ENCODE measurements around the gene FAM219A. TPM values are rescaled to one million over a fixed set of nuclear protein-coding genes. Genes with fewer than 3 reads are reported as not detected.
"Not testable (repeated sequence)": the region's sequence is repeated elsewhere in the genome, so short reads cannot be mapped to it uniquely, and the experiment has no call there.

Gene FAM219A
- total RNA-seq, 2 donors from 2014 or later, result 14.4 to 16.5 TPM

DNA sequence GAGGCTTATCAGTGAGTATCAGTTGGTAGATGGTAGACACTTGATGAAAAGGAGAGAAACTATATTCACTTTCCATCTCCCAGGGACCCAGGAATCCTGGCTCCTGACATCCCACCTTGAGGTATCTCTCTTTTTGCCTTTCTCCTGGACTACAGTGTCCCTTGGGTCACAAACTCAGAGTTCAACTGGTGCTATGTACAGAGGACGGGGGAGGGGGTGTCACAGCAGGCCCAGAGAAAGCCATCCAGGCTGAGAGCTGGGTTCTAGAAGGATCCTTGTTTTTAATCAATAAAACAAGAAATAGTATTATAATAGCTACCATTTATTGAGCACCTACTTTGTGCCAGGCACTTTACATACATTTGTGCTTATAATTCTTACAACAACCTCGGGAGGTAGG, 92.0 kb downstream of the FAM219A start:
- no peak overlapping the region for H3K27ac ChIP-seq
- no peaks in the 10 kb centered on the region for H3K9me3 ChIP-seq
- H3K4me1 ChIP-seq (replicated peaks), result no peaks in the 10 kb centered on the region
- TF ChIP-seq, protein P1, sequence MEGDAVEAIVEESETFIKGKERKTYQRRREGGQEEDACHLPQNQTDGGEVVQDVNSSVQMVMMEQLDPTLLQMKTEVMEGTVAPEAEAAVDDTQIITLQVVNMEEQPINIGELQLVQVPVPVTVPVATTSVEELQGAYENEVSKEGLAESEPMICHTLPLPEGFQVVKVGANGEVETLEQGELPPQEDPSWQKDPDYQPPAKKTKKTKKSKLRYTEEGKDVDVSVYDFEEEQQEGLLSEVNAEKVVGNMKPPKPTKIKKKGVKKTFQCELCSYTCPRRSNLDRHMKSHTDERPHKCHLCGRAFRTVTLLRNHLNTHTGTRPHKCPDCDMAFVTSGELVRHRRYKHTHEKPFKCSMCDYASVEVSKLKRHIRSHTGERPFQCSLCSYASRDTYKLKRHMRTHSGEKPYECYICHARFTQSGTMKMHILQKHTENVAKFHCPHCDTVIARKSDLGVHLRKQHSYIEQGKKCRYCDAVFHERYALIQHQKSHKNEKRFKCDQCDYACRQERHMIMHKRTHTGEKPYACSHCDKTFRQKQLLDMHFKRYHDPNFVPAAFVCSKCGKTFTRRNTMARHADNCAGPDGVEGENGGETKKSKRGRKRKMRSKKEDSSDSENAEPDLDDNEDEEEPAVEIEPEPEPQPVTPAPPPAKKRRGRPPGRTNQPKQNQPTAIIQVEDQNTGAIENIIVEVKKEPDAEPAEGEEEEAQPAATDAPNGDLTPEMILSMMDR (IDR thresholded peaks at IDR 0.05), result no peak
- TF ChIP-seq POLR2A (IDR thresholded peaks at IDR 0.05) (no peak), POLR2AphosphoS5 (IDR thresholded peaks at IDR 0.05) (no peak)
- 95% methylated on average over 2 of the region's 2 CpGs for WGBS
- DNase-seq (ENCODE audit: low spot score), result no peak
- intact Hi-C loops (cut with DNase I), result no loop called here
- H3K4me3 ChIP-seq, result no peak overlapping the region
- H3K27me3 ChIP-seq (replicated peaks; ENCODE audit: insufficient read depth), result no peaks in the 10 kb centered on the region
- H3K36me3 ChIP-seq, result no peaks in the 10 kb centered on the region

DNA sequence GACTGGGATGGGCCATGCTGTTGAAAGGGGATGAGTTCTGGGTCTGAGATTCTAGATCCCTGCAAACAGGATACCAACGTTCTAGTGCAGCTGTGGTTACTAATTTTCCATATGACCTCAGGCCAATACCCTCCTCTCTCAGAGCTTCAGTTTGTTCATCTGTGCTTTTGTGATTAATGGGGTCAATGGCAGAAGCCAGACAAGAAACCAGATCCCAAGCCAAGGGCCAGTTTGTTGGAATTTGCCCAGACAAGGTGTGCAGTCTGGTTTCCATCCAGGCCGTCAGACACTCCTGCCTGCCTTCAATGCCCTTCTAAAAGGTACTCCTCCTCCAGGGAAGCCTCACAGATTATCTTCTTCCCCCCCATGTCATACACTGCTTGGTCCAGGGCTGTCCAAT, 93.1 kb downstream of the FAM219A start:
- DNase-seq (ENCODE audit: low spot score), result no peak
- WGBS, result 65% methylated on average over 2 of the region's 2 CpGs
- TF ChIP-seq POLR2AphosphoS5 (IDR thresholded peaks at IDR 0.05) (no peak), POLR2A (IDR thresholded peaks at IDR 0.05) (no peak)
- TF ChIP-seq, protein P1 (IDR thresholded peaks at IDR 0.05), result no peak
- Histone ChIP-seq H3K9me3 (no peaks in the 10 kb centered on the region), H3K27ac (no peak overlapping the region), H3K4me1 (replicated peaks) (no peaks in the 10 kb centered on the region), H3K4me3 (no peak overlapping the region), H3K27me3 (replicated peaks; ENCODE audit: insufficient read depth) (no peaks in the 10 kb centered on the region), H3K36me3 (no peaks in the 10 kb centered on the region)
- intact Hi-C loops (cut with DNase I), result no loop called here

DNA sequence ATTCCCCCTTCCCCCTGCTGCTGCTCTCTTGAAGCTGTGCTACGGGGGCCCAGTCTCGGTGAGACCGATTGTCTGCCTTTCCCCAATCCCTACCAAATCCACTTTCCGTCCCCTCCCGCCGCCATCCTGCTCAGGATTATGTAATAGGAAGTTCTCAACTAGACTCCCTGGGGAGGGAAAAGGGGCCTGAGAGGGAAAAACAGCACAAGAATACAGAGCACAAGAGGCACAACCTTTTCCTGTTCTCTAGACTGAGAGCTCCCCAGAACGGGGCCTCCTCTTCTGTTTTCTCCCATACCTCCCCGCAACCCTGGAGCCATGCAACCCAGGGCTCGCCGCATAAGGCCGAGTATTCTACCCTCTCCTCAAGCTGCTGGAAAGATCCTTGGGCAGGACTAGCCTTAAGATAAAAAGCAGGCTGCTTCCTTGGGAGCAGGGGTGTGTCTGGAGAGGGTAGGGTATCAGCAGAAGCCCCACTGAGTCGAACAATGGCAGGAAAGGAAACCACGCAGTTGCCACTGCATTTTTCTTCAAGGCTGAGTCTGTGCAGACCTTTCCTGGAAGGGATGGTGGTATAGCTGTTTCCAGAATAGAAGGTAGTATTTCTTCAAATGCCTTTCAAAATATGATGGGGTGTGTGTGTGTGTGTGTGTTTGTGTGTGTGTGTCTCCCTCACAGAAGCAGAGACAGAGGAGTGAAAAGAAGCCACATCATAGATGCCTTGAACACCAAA, 94.6 kb downstream of the FAM219A start:
- TF ChIP-seq, protein P1 (IDR thresholded peaks at IDR 0.05), result no peak
- TF ChIP-seq POLR2AphosphoS5 (IDR thresholded peaks at IDR 0.05), result no peak
- no peak for TF ChIP-seq POLR2A (IDR thresholded peaks at IDR 0.05)
- H3K4me1 ChIP-seq (replicated peaks), result no peaks in the 10 kb centered on the region
- intact Hi-C loops (cut with DNase I), result no loop called here
- H3K4me3 ChIP-seq, result no peak overlapping the region
- H3K36me3 ChIP-seq, result no peaks in the 10 kb centered on the region
- no peak overlapping the region for H3K27ac ChIP-seq
- 71% methylated on average over 13 of the region's 13 CpGs for WGBS
- H3K9me3 ChIP-seq, result no peaks in the 10 kb centered on the region
- no peak for DNase-seq (ENCODE audit: low spot score)
- H3K27me3 ChIP-seq (replicated peaks; ENCODE audit: insufficient read depth), result no peaks in the 10 kb centered on the region

DNA sequence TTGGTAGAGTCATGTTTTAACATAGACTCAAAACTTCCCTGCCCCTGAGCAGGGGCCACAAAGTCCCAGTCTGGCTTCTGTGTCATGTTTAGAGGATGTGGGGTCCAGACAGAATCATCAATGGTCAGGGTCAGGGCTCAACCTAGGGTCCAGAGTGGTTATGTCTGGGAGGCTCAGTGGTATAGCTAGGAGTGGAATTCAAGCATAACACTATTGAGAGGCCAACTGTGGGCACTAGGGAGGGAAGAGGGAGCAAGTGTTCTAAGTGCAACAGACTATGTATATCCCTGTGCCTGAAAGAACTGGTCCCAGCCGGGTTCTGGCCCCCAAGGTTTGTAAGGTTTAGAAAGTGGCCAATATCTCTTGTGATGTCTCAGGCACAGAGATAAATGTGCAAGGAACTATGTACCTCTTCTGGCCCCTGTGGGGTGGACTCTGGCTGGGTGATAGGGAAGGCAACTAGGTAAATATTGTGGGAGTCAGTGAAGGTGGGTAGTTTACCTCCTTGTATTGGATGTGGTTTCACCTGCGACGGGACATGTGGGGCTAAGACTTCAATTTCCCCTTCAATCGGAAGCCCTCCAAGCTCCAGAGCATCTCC, 95.7 kb downstream of the FAM219A start:
- DNase-seq (ENCODE audit: low spot score), result no peak
- Histone ChIP-seq H3K27ac (no peak overlapping the region), H3K27me3 (replicated peaks; ENCODE audit: insufficient read depth) (no peaks in the 10 kb centered on the region), H3K4me3 (no peak overlapping the region), H3K4me1 (replicated peaks) (no peaks in the 10 kb centered on the region), H3K9me3 (no peaks in the 10 kb centered on the region), H3K36me3 (no peaks in the 10 kb centered on the region)
- intact Hi-C loops (cut with DNase I), result no loop called here
- WGBS, result 89% methylated on average over 4 of the region's 4 CpGs
- TF ChIP-seq POLR2A (IDR thresholded peaks at IDR 0.05), result no peak
- TF ChIP-seq, protein P1 (IDR thresholded peaks at IDR 0.05), result no peak
- no peak for TF ChIP-seq POLR2AphosphoS5 (IDR thresholded peaks at IDR 0.05)

DNA sequence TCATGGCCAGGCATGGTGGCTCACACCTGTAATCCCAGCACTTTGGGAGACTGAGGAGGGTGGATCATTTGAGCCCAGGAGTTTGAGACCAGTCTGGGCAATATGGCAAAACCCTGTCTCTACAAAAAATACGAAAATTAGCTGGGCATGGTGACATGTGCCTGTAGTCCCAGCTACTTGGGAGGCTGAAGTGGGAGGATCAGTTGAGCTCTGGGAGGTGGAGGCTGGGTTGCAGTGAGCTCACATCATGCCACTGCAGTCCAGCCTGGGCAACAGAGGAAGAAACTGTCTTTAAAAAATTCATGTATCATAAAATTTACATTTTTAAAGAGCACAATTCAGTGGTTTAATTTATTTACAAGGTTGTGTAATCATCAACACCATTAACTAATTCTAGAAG, 105.4 kb downstream of the FAM219A start:
- intact Hi-C loops (cut with DNase I); H3K27me3 ChIP-seq (replicated peaks; ENCODE audit: insufficient read depth); H3K9me3 ChIP-seq; H3K27ac ChIP-seq; H3K36me3 ChIP-seq; H3K4me1 ChIP-seq (replicated peaks); DNase-seq (ENCODE audit: low spot score); H3K4me3 ChIP-seq: not testable (repeated sequence)
- 88% methylated on average over 1 of the region's 1 CpG for WGBS

DNA sequence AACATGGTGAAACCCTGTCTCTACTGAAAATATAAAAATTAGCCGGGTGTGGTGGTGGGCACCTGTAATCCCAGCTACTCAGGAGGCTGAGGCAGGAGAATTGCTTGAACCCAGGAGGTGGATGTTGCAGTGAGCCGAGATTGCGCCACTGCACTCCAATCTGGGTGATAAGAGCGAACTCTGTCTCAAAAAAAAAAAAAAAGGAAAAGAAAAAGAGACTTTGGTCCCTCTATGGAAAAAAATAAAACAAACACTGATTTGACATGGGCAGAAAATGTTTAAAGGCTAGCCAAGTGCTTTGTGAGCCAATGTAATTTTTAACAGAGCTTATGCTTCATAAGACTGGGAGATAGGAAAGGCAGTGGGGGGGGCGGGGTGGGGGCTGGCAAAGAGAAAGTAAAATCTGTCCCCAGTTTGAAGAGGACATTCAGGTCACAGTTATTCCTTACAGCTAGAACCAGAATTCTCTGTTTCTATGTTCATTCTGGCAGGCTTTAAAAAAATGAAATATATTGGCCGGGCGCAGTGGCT, 106.2 kb downstream of the FAM219A start:
- 92% methylated on average over 7 of the region's 7 CpGs for WGBS
- H3K4me3 ChIP-seq; H3K27me3 ChIP-seq (replicated peaks; ENCODE audit: insufficient read depth); H3K9me3 ChIP-seq; intact Hi-C loops (cut with DNase I); H3K4me1 ChIP-seq (replicated peaks); H3K27ac ChIP-seq; H3K36me3 ChIP-seq; DNase-seq (ENCODE audit: low spot score): not testable (repeated sequence)

All from prostate gland (tissue), 2 donors.